B cell (primary cell): Measurements from ENCODE around the gene CDT1.

Experiments
- CTCF ChIP-seq: fragments of 200-600 bp; IDR thresholded peaks from one replicate; pipeline ENCODE4 v1.8.0; 2022; ENCODE audit warnings: antibody characterized with exemption, mild to moderate bottlenecking
- EZH2 ChIP-seq: IDR thresholded peaks from 2 replicates; pipeline ENCODE4 v1.6.1; 2012; ENCODE audit warnings: borderline replicate concordance, low read depth, mild to moderate bottlenecking, moderate library complexity, low read length; ENCODE audit not compliant: insufficient read depth, poor library complexity, severe bottlenecking

GRCh38 chr16:88847654-88848053, 44.1 kb downstream of the CDT1 start:
- TF ChIP-seq CTCF (no peak), EZH2 (no peak)
